Neuronal stem cell (in vitro differentiated cells): ENCODE measurements around the gene SEMA3G. TPM values are rescaled to one million over a fixed set of nuclear protein-coding genes. Genes with fewer than 3 reads are reported as not detected.

Source experiments
- DNase-seq: peaks from one replicate; pipeline ENCODE4 v3.0.0-alpha.2; 2013; ENCODE audit warnings: low spot score
- H2AFZ ChIP-seq: one replicate; pipeline ENCODE4 v1.6.1; 2013; ENCODE audit warnings: mild to moderate bottlenecking, low read length, inconsistent platforms
- H2AK5ac ChIP-seq: 2 replicates; pipeline ENCODE4 v1.6.1; 2013; ENCODE audit warnings: low read depth, mild to moderate bottlenecking, inconsistent platforms, low read length, moderate library complexity, mixed read lengths
- H2BK120ac ChIP-seq: 2 replicates; pipeline ENCODE4 v1.6.1; 2013; ENCODE audit warnings: low read depth, mild to moderate bottlenecking, inconsistent platforms, low read length, moderate library complexity, mixed read lengths
- H2BK12ac ChIP-seq: one replicate; pipeline ENCODE4 v1.6.1; 2013; ENCODE audit warnings: low read length, inconsistent platforms
- H2BK15ac ChIP-seq: 2 replicates; pipeline ENCODE4 v1.6.1; 2013; ENCODE audit warnings: mild to moderate bottlenecking, low read length, inconsistent platforms, mixed read lengths
- H2BK5ac ChIP-seq: one replicate; pipeline ENCODE4 v1.6.1; 2013; ENCODE audit warnings: inconsistent platforms, mild to moderate bottlenecking, low read length, moderate library complexity
- H3K14ac ChIP-seq: one replicate; pipeline ENCODE4 v1.6.1; 2013; ENCODE audit warnings: low read length, inconsistent platforms
- H3K18ac ChIP-seq: 2 replicates; pipeline ENCODE4 v1.6.1; 2013; ENCODE audit warnings: low read length, inconsistent platforms
- H3K23ac ChIP-seq: 2 replicates; pipeline ENCODE4 v1.6.1; 2013; ENCODE audit warnings: low read depth, mild to moderate bottlenecking, mixed read lengths, low read length, inconsistent platforms; ENCODE audit not compliant: poor library complexity
- H3K27ac ChIP-seq: replicated peaks from 3 replicates; pipeline ENCODE4 v1.5.1; 2013; ENCODE audit warnings: low read length, inconsistent platforms
- H3K27me3 ChIP-seq, 3 experiments: 2 replicates each; pipeline ENCODE4 v1.6.1; 2013; ENCODE audit warnings: low read length in 3 of 3, mild to moderate bottlenecking in 2 of 3, inconsistent platforms in 1 of 3, low read depth in 1 of 3, mixed read lengths in 1 of 3, moderate library complexity in 1 of 3; ENCODE audit not compliant: control insufficient read depth in 3 of 3, insufficient read depth in 3 of 3
- H3K36me3 ChIP-seq, 2 donors: replicated peaks in 1 of 2; 2 replicates each; pipeline ENCODE4 v1.6.1; 2013; ENCODE audit warnings: low read length in 2 of 2; ENCODE audit not compliant: control insufficient read depth in 2 of 2, insufficient read depth in 2 of 2
- H3K4ac ChIP-seq: 2 replicates; pipeline ENCODE4 v1.6.1; 2013; ENCODE audit warnings: inconsistent platforms, mild to moderate bottlenecking, low read length, moderate library complexity
- H3K4me1 ChIP-seq, 2 donors: 1 replicate in 1 of 2; 2 replicates in 1 of 2; pipeline ENCODE4 v1.6.1; 2013; ENCODE audit warnings: low read length in 2 of 2, low read depth in 1 of 2; ENCODE audit not compliant: control insufficient read depth in 2 of 2, insufficient read depth in 1 of 2
- H3K4me2 ChIP-seq: one replicate; pipeline ENCODE4 v1.6.1; 2013; ENCODE audit warnings: mild to moderate bottlenecking, low read length, inconsistent platforms; ENCODE audit not compliant: insufficient read depth, poor library complexity, severe bottlenecking
- H3K4me3 ChIP-seq, 2 donors: 2 replicates each; pipeline ENCODE4 v1.5.1; 2013; ENCODE audit warnings: low read length in 2 of 2, mild to moderate bottlenecking in 2 of 2, inconsistent platforms in 1 of 2, moderate library complexity in 1 of 2
- H3K79me1 ChIP-seq: one replicate; pipeline ENCODE4 v1.6.1; 2013; ENCODE audit warnings: low read depth, mild to moderate bottlenecking, inconsistent platforms, low read length, moderate library complexity
- H3K9ac ChIP-seq: one replicate; pipeline ENCODE4 v1.6.1; 2013; ENCODE audit warnings: mild to moderate bottlenecking, low read depth, low read length, inconsistent platforms; ENCODE audit not compliant: poor library complexity
- H3K9me3 ChIP-seq, 2 donors: replicated peaks in 1 of 2; 2 replicates each; pipeline versions ENCODE3 to v1.6.1; 2013; ENCODE audit warnings: low read length in 2 of 2, mild to moderate bottlenecking in 2 of 2, inconsistent platforms in 1 of 2, low read depth in 1 of 2, mixed read lengths in 1 of 2, moderate library complexity in 1 of 2; ENCODE audit not compliant: control insufficient read depth in 2 of 2, insufficient read depth in 1 of 2
- H4K8ac ChIP-seq: one replicate; pipeline ENCODE4 v1.6.1; 2013; ENCODE audit warnings: low read depth, mild to moderate bottlenecking, inconsistent platforms, low read length, moderate library complexity
- H4K91ac ChIP-seq: one replicate; pipeline ENCODE4 v1.6.1; 2013; ENCODE audit warnings: low read length, low read depth, mild to moderate bottlenecking, inconsistent platforms; ENCODE audit not compliant: poor library complexity
- WGBS, 2 donors: extraction: QIAGEN DNeasy Blood & Tissue Kit; methylation state at CpG; one replicate each; pipeline ENCODE4 v1.1.7; 2013; ENCODE audit warnings: missing lambda C conversion rate in 2 of 2, mixed read lengths in 1 of 2; ENCODE audit not compliant: insufficient read length in 2 of 2, insufficient replicate concordance in 1 of 2; ENCODE audit errors: extremely low coverage in 2 of 2; 5-methylcytosine and 5-hydroxymethylcytosine counted together
- polyA plus RNA-seq, 2 experiments: library from polyadenylated mRNA; stranded (reverse); fragments of 200-250 nt; gene quantifications; one replicate each; pipeline ENCODE4 v1.2.3, GENCODE V29; 2013

Gene SEMA3G
- 0.77 TPM for polyA plus RNA-seq (2013, experiment 1 of 2)
- 0.87 TPM for polyA plus RNA-seq (2013, experiment 2 of 2)

- H2BK5ac ChIP-seq = peak within 1 kb of the TSS; percentile 78
- peak within 1 kb of the TSS; percentile 78 for H2AFZ ChIP-seq
- peaks cover 0 to 21% of the 10 kb centered on the region in 2 donors for H3K4me1 ChIP-seq
- peak within 1 kb of the TSS in 1 of 2 donors; percentile 56 for H3K4me3 ChIP-seq
- H2BK12ac ChIP-seq = peak within 1 kb of the TSS; percentile 100
- no peaks in the 10 kb centered on the region for H3K36me3 ChIP-seq
- H4K8ac ChIP-seq = peak within 1 kb of the TSS; percentile 86
- H3K14ac ChIP-seq = peak within 1 kb of the TSS; percentile 82
- H2BK120ac ChIP-seq = peak within 1 kb of the TSS; percentile 70
- peak within 1 kb of the TSS; percentile 90 for H3K9ac ChIP-seq
- H3K27me3 ChIP-seq = peaks cover 0 to 56% (median 0%) of the 10 kb centered on the region in 3 experiments
- peak within 1 kb of the TSS; percentile 98 for H2BK15ac ChIP-seq
- peak within 1 kb of the TSS; percentile 98 for H2AK5ac ChIP-seq
- peak within 1 kb of the TSS; percentile 92 for H3K18ac ChIP-seq
- H3K9me3 ChIP-seq = no peaks in the 10 kb centered on the region
- H3K23ac ChIP-seq = peak within 1 kb of the TSS; percentile 73
- no CpG with 5 or more reads among the region's 19 CpGs for WGBS, 2 donors
- peak within 1 kb of the TSS; percentile 94 for H3K4ac ChIP-seq
- no peak for DNase-seq
- peak within 1 kb of the TSS; percentile 25 for H3K4me2 ChIP-seq
- no peak within 1 kb of the TSS for H3K27ac ChIP-seq
- H3K79me1 ChIP-seq = no peaks in the 10 kb centered on the region
- H4K91ac ChIP-seq = peak within 1 kb of the TSS; percentile 99
Measured at GRCh38 chr3:52444860-52445793, at the start of gene SEMA3G. TSS of gene SEMA3G (minus strand) at chr3:52445103. CDS start at chr3:52445027, 76 bp downstream.

GRCh38 chr3:52494445-52494844, 49.5 kb upstream of the SEMA3G start:
- H2AK5ac ChIP-seq = peak overlapping the region; percentile 0
- H3K4me3 ChIP-seq = no peak overlapping the region
- no peaks in the 10 kb centered on the region for H3K79me1 ChIP-seq
- no peak overlapping the region for H3K4ac ChIP-seq
- no peak overlapping the region for H2BK120ac ChIP-seq
- no peak overlapping the region for H2AFZ ChIP-seq
- H2BK12ac ChIP-seq = no peak overlapping the region
- peaks cover 0 to 5% (median 0%) of the 10 kb centered on the region in 3 experiments for H3K27me3 ChIP-seq
- H2BK15ac ChIP-seq = no peak overlapping the region
- H3K36me3 ChIP-seq = peaks cover 32 to 43% of the 10 kb centered on the region in 2 donors
- peaks cover 0 to 7% of the 10 kb centered on the region in 2 donors for H3K4me1 ChIP-seq
- no peaks in the 10 kb centered on the region for H3K9me3 ChIP-seq
- H3K27ac ChIP-seq = no peak overlapping the region
- no peak overlapping the region for H3K4me2 ChIP-seq
- H3K14ac ChIP-seq = peak overlapping the region; percentile 11
- H4K8ac ChIP-seq = no peak overlapping the region
- no CpG with 5 or more reads among the region's 7 CpGs for WGBS, 2 donors
- peak overlapping the region; percentile 1 for H3K18ac ChIP-seq
- H4K91ac ChIP-seq = no peak overlapping the region
- peak overlapping the region; percentile 84 for H2BK5ac ChIP-seq
- no peak overlapping the region for H3K23ac ChIP-seq
- H3K9ac ChIP-seq = peak overlapping the region; percentile 55
- no peak for DNase-seq

- peaks cover 40 to 52% of the 10 kb centered on the region in 2 donors for H3K36me3 ChIP-seq
- WGBS, 2 donors = no CpG with 5 or more reads among the region's 7 CpGs
Measured at GRCh38 chr3:52493232-52494017, 48.5 kb upstream of the SEMA3G start.

More at GRCh38 chr3:52493232-52494017, 48.5 kb upstream of the SEMA3G start:
- Histone ChIP-seq H4K91ac (no peak overlapping the region), H2BK5ac (peak overlapping the region; percentile 13), H3K23ac (peak overlapping the region; percentile 81), H2AK5ac (no peak overlapping the region), H3K79me1 (no peaks in the 10 kb centered on the region), H3K14ac (peak overlapping the region; percentile 50), H2BK12ac (no peak overlapping the region), H3K9ac (no peak overlapping the region), H3K9me3 (no peaks in the 10 kb centered on the region), H3K27ac (peak overlapping the region; percentile 22), H2AFZ (no peak overlapping the region), H3K27me3 (no peaks in the 10 kb centered on the region), H2BK15ac (no peak overlapping the region), H2BK120ac (no peak overlapping the region), H4K8ac (peak overlapping the region; percentile 31), H3K4me2 (no peak overlapping the region), H3K4me3 (no peak overlapping the region), H3K4ac (no peak overlapping the region), H3K18ac (peak overlapping the region; percentile 42), H3K4me1 (peaks cover 0 to 7% of the 10 kb centered on the region in 2 donors)
- no peak for DNase-seq
